ENCODE results near the gene HPCAL1. TPM values are rescaled to one million over a fixed set of nuclear protein-coding genes. Genes with fewer than 3 reads are reported as not detected.

Gene HPCAL1
- total RNA-seq, 1 donor from 2014 or later = 110 TPM

- Mint-ChIP-seq H3K36me3 (ENCODE audit: low read depth) (no peaks in the 10 kb centered on the region), H3K27ac (no peak overlapping the region), H3K4me3 (ENCODE audit: low read depth) (no peak overlapping the region), H3K9me3 (no peaks in the 10 kb centered on the region), H3K27me3 (ENCODE audit: low read depth) (no peaks in the 10 kb centered on the region), H3K4me1 (ENCODE audit: low read depth) (no peaks in the 10 kb centered on the region)
- DNase-seq (ENCODE audit: low spot score) = no peak
- intact Hi-C loops (cut with micrococcal nuclease) = no loop called here
These were observed 64.0 kb downstream of the HPCAL1 start for GRCh38 chr2:10366601-10367270.

GRCh38 chr2:10367472-10368439 lies 65.1 kb downstream of the HPCAL1 start:
- Mint-ChIP-seq H3K27me3 (ENCODE audit: low read depth) (no peaks in the 10 kb centered on the region), H3K36me3 (ENCODE audit: low read depth) (no peaks in the 10 kb centered on the region), H3K27ac (no peak overlapping the region), H3K4me3 (ENCODE audit: low read depth) (no peak overlapping the region), H3K4me1 (ENCODE audit: low read depth) (no peaks in the 10 kb centered on the region), H3K9me3 (no peaks in the 10 kb centered on the region)
- intact Hi-C loops (cut with micrococcal nuclease) = no loop called here
- DNase-seq (ENCODE audit: low spot score) = no peak

GRCh38 chr2:10368491-10369231 lies 66.0 kb downstream of the HPCAL1 start:
- DNase-seq (ENCODE audit: low spot score) = no peak
- Mint-ChIP-seq H3K4me1 (ENCODE audit: low read depth) (no peaks in the 10 kb centered on the region), H3K27me3 (ENCODE audit: low read depth) (no peaks in the 10 kb centered on the region), H3K9me3 (no peaks in the 10 kb centered on the region), H3K27ac (no peak overlapping the region), H3K4me3 (ENCODE audit: low read depth) (no peak overlapping the region), H3K36me3 (ENCODE audit: low read depth) (peaks cover 4% of the 10 kb centered on the region)
- intact Hi-C loops (cut with micrococcal nuclease) = no loop called here

- no peaks in the 10 kb centered on the region for H3K27me3 Mint-ChIP-seq (ENCODE audit: low read depth)
- no peak for DNase-seq (ENCODE audit: low spot score)
- H3K36me3 Mint-ChIP-seq (ENCODE audit: low read depth) = peaks cover 4% of the 10 kb centered on the region
- H3K4me3 Mint-ChIP-seq (ENCODE audit: low read depth) = no peak overlapping the region
- no peaks in the 10 kb centered on the region for H3K9me3 Mint-ChIP-seq
- intact Hi-C loops (cut with micrococcal nuclease) = no loop called here
- H3K4me1 Mint-ChIP-seq (ENCODE audit: low read depth) = no peaks in the 10 kb centered on the region
- no peak overlapping the region for H3K27ac Mint-ChIP-seq
These were observed 66.9 kb downstream of the HPCAL1 start for GRCh38 chr2:10369269-10370255.

- intact Hi-C loops (cut with micrococcal nuclease) = no loop called here
- no peak for DNase-seq (ENCODE audit: low spot score)
- peaks cover 4% of the 10 kb centered on the region for H3K36me3 Mint-ChIP-seq (ENCODE audit: low read depth)
- H3K27ac Mint-ChIP-seq = no peak overlapping the region
- peaks cover 3% of the 10 kb centered on the region for H3K4me1 Mint-ChIP-seq (ENCODE audit: low read depth)
- no peak overlapping the region for H3K4me3 Mint-ChIP-seq (ENCODE audit: low read depth)
- no peaks in the 10 kb centered on the region for H3K9me3 Mint-ChIP-seq
- no peaks in the 10 kb centered on the region for H3K27me3 Mint-ChIP-seq (ENCODE audit: low read depth)
These were observed 67.7 kb downstream of the HPCAL1 start for GRCh38 chr2:10370390-10370789.

- Mint-ChIP-seq H3K36me3 (ENCODE audit: low read depth) (peaks cover 4% of the 10 kb centered on the region), H3K4me3 (ENCODE audit: low read depth) (no peak overlapping the region), H3K27me3 (ENCODE audit: low read depth) (no peaks in the 10 kb centered on the region), H3K27ac (no peak overlapping the region), H3K4me1 (ENCODE audit: low read depth) (peaks cover 7% of the 10 kb centered on the region), H3K9me3 (no peaks in the 10 kb centered on the region)
- no peak for DNase-seq (ENCODE audit: low spot score)
- intact Hi-C loops (cut with micrococcal nuclease) = no loop called here
These were observed 68.2 kb downstream of the HPCAL1 start for GRCh38 chr2:10370895-10371294.

GRCh38 chr2:10371441-10372196 lies 68.9 kb downstream of the HPCAL1 start:
- Mint-ChIP-seq H3K9me3 (no peaks in the 10 kb centered on the region), H3K27ac (no peak overlapping the region), H3K4me1 (ENCODE audit: low read depth) (peaks cover 9% of the 10 kb centered on the region), H3K36me3 (ENCODE audit: low read depth) (peaks cover 4% of the 10 kb centered on the region), H3K27me3 (ENCODE audit: low read depth) (no peaks in the 10 kb centered on the region), H3K4me3 (ENCODE audit: low read depth) (no peak overlapping the region)
- DNase-seq (ENCODE audit: low spot score) = no peak
- intact Hi-C loops (cut with micrococcal nuclease) = no loop called here

- no peak overlapping the region for H3K4me3 Mint-ChIP-seq (ENCODE audit: low read depth)
- intact Hi-C loops (cut with micrococcal nuclease) = no loop called here
- peaks cover 4% of the 10 kb centered on the region for H3K36me3 Mint-ChIP-seq (ENCODE audit: low read depth)
- no peaks in the 10 kb centered on the region for H3K27me3 Mint-ChIP-seq (ENCODE audit: low read depth)
- peaks cover 9% of the 10 kb centered on the region for H3K4me1 Mint-ChIP-seq (ENCODE audit: low read depth)
- H3K9me3 Mint-ChIP-seq = no peaks in the 10 kb centered on the region
- no peak for DNase-seq (ENCODE audit: low spot score)
- H3K27ac Mint-ChIP-seq = no peak overlapping the region
These were observed 69.6 kb downstream of the HPCAL1 start for GRCh38 chr2:10372203-10372861.

GRCh38 chr2:10372862-10373240 lies 70.1 kb downstream of the HPCAL1 start:
- Mint-ChIP-seq H3K27ac (no peak overlapping the region), H3K36me3 (ENCODE audit: low read depth) (peaks cover 4% of the 10 kb centered on the region), H3K4me3 (ENCODE audit: low read depth) (no peak overlapping the region), H3K9me3 (no peaks in the 10 kb centered on the region), H3K27me3 (ENCODE audit: low read depth) (no peaks in the 10 kb centered on the region), H3K4me1 (ENCODE audit: low read depth) (peaks cover 13% of the 10 kb centered on the region)
- no peak for DNase-seq (ENCODE audit: low spot score)
- intact Hi-C loops (cut with micrococcal nuclease) = no loop called here

GRCh38 chr2:10373931-10374330 lies 71.2 kb downstream of the HPCAL1 start:
- H3K4me1 Mint-ChIP-seq (ENCODE audit: low read depth) = peaks cover 24% of the 10 kb centered on the region
- H3K4me3 Mint-ChIP-seq (ENCODE audit: low read depth) = no peak overlapping the region
- H3K27me3 Mint-ChIP-seq (ENCODE audit: low read depth) = no peaks in the 10 kb centered on the region
- H3K27ac Mint-ChIP-seq = no peak overlapping the region
- intact Hi-C loops (cut with micrococcal nuclease) = no loop called here
- H3K9me3 Mint-ChIP-seq = no peaks in the 10 kb centered on the region
- H3K36me3 Mint-ChIP-seq (ENCODE audit: low read depth) = peaks cover 4% of the 10 kb centered on the region
- no peak for DNase-seq (ENCODE audit: low spot score)

- Mint-ChIP-seq H3K27ac (no peak overlapping the region), H3K9me3 (no peaks in the 10 kb centered on the region)
These were observed 71.7 kb downstream of the HPCAL1 start for GRCh38 chr2:10374362-10374943.

More at GRCh38 chr2:10374362-10374943, 71.7 kb downstream of the HPCAL1 start:
- intact Hi-C loops (cut with micrococcal nuclease) = no loop called here
- Mint-ChIP-seq H3K36me3 (ENCODE audit: low read depth) (peaks cover 4% of the 10 kb centered on the region), H3K4me3 (ENCODE audit: low read depth) (no peak overlapping the region), H3K27me3 (ENCODE audit: low read depth) (no peaks in the 10 kb centered on the region), H3K4me1 (ENCODE audit: low read depth) (peaks cover 27% of the 10 kb centered on the region)
- no peak for DNase-seq (ENCODE audit: low spot score)
